ENCODE results near the gene AMN1.
"Not testable (repeated sequence)": the region's sequence is repeated elsewhere in the genome, so short reads cannot be mapped to it uniquely, and the experiment has no call there.

DNA sequence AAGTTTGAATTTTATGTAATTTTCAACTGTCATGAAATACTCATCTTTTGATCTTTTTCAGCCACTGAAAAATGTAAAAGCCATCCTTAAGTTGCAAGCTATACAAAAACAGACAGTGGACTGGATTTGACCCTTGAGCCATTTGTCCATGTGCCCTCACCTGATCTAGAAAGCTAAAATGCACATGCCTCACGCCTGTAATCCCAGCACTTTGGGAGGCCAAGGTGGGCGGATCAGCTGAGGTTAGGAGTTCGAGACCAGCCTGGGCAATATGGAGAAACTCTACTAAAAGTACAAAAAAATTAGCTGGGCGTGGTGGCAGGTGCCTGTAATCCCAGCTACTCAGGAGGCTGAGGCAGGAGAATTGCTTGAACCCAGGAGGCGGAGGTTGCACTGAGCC is 2.4 kb upstream of the AMN1 start:
- TF ChIP-seq, protein P1, sequence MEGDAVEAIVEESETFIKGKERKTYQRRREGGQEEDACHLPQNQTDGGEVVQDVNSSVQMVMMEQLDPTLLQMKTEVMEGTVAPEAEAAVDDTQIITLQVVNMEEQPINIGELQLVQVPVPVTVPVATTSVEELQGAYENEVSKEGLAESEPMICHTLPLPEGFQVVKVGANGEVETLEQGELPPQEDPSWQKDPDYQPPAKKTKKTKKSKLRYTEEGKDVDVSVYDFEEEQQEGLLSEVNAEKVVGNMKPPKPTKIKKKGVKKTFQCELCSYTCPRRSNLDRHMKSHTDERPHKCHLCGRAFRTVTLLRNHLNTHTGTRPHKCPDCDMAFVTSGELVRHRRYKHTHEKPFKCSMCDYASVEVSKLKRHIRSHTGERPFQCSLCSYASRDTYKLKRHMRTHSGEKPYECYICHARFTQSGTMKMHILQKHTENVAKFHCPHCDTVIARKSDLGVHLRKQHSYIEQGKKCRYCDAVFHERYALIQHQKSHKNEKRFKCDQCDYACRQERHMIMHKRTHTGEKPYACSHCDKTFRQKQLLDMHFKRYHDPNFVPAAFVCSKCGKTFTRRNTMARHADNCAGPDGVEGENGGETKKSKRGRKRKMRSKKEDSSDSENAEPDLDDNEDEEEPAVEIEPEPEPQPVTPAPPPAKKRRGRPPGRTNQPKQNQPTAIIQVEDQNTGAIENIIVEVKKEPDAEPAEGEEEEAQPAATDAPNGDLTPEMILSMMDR (optimal IDR thresholded peaks at IDR 0.05 in 1 of 3, IDR thresholded peaks at IDR 0.05 in 1 of 3, conservative IDR thresholded peaks at IDR 0.05 in 1 of 3; ENCODE audit: extremely low read depth in 1 of 3, insufficient read depth in 2 of 3, low read length in 3 of 3) = not testable (repeated sequence)
- TF ChIP-seq EZH2 (IDR thresholded peaks at IDR 0.05; ENCODE audit: low read length) = not testable (repeated sequence)

Measured in keratinocyte (primary cell).